GM13976 (cell line): Measurements from ENCODE around the gene SGSM1.

Source experiments
- DNase-seq: peaks from one replicate; pipeline ENCODE4 v3.0.0; 2012; ENCODE audit warnings: low spot score
- in situ Hi-C: fragments of 300-500 bp; cut with MboI; formaldehyde crosslinking; loops from one replicate; pipeline ENCODE4 v1.12.0; 2022; ENCODE audit warnings: low sequenced_read_pairs, mixed read lengths, inconsistent platforms; ENCODE audit not compliant: unreplicated experiment
- TF ChIP-seq, protein P1 (sequence below): IDR thresholded peaks from 2 replicates; pipeline ENCODE4 v1.5.1; 2012; ENCODE audit warnings: borderline replicate concordance, mild to moderate bottlenecking; ENCODE audit not compliant: insufficient read depth; ENCODE audit errors: extremely low read depth, missing control alignments, control extremely low read depth

Gene SGSM1, protein sequence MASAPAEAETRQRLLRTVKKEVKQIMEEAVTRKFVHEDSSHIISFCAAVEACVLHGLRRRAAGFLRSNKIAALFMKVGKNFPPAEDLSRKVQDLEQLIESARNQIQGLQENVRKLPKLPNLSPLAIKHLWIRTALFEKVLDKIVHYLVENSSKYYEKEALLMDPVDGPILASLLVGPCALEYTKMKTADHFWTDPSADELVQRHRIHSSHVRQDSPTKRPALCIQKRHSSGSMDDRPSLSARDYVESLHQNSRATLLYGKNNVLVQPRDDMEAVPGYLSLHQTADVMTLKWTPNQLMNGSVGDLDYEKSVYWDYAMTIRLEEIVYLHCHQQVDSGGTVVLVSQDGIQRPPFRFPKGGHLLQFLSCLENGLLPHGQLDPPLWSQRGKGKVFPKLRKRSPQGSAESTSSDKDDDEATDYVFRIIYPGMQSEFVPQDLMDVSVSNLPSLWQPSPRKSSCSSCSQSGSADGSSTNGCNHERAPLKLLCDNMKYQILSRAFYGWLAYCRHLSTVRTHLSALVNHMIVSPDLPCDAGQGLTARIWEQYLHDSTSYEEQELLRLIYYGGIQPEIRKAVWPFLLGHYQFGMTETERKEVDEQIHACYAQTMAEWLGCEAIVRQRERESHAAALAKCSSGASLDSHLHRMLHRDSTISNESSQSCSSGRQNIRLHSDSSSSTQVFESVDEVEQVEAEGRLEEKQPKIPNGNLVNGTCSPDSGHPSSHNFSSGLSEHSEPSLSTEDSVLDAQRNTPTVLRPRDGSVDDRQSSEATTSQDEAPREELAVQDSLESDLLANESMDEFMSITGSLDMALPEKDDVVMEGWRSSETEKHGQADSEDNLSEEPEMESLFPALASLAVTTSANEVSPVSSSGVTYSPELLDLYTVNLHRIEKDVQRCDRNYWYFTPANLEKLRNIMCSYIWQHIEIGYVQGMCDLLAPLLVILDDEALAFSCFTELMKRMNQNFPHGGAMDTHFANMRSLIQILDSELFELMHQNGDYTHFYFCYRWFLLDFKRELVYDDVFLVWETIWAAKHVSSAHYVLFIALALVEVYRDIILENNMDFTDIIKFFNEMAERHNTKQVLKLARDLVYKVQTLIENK

DNA sequence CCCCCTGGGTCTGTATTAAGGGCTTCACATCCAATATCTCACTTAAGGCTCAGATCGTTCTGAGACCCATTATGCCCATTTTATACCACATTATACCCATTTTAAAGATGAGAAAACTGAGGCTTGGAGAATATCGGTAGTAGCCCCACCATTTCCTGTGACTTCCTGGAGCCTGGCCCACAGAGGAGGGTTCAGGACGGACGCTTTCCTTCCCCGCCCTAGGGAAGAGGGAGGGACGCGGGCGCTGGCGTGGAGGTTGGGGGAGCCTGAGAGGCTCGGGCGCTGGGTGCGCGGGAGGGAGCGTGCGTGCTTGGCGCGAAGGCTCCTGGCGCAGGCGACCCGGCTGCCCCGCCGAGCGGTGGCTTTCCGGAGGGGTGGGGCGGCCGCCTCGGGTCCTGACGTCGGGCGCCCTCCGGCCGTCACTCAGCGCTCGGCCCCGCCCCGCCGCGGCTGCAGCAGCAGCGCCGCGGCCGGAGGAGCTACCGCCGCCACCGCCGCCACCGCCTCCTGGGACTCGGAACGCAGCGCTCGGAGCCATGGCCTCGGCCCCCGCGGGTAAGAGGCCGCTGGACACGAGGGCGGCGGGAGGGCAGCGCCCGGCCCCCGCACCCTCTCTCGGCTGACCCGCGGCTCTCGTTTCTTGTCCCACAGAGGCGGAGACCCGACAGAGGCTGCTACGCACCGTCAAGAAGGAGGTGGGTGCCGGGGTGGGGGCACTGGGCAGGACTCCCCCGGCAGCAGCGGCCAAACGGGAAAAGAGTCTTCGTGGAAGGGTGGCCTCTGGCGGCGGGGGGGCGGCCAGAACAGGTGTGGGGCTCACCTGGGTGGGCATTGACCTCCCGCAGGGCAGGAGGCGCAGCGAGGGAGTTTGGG is at the start of gene SGSM1:
SGSM1 (plus strand) TSS at position 422 of the 873 bp plus-strand sequence; CDS start at position 537, 115 bp downstream.
- DNase-seq: peak; percentile 91
- in situ Hi-C loops: no loop called here
- TF ChIP-seq, protein P1, sequence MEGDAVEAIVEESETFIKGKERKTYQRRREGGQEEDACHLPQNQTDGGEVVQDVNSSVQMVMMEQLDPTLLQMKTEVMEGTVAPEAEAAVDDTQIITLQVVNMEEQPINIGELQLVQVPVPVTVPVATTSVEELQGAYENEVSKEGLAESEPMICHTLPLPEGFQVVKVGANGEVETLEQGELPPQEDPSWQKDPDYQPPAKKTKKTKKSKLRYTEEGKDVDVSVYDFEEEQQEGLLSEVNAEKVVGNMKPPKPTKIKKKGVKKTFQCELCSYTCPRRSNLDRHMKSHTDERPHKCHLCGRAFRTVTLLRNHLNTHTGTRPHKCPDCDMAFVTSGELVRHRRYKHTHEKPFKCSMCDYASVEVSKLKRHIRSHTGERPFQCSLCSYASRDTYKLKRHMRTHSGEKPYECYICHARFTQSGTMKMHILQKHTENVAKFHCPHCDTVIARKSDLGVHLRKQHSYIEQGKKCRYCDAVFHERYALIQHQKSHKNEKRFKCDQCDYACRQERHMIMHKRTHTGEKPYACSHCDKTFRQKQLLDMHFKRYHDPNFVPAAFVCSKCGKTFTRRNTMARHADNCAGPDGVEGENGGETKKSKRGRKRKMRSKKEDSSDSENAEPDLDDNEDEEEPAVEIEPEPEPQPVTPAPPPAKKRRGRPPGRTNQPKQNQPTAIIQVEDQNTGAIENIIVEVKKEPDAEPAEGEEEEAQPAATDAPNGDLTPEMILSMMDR: no peak

DNA sequence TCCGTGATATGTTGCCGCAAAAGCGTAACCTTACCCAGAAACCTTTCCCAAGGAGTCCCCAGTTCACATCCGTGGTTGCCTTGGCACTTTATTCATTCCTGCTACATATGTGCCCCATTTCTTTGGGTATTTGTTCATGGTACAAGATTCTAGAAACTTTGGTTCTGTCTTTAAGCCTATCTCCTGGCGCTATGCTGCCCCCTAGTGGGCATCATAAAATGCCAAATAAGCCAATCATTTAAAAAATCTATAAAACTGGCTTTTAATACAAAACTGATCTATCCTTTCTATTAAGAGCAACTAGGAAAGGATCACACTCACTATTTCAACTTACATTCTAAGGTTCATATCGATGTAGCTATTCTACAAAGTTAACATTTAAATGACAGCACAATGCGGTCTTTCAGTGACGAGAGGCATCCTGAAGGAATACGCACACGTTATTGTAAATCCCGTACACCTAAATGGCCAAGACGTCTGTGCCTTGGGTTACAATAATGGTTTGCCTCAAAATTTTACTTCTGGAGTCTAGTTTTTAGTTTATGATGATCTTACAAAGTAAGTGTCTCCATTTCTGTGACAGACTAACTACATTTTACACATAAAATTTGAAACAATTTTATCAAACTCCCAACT is 47.7 kb upstream of the SGSM1 start:
- TF ChIP-seq, protein P1: peak; percentile 66
- in situ Hi-C loops: no loop called here
- DNase-seq: peak; percentile 56

DNA sequence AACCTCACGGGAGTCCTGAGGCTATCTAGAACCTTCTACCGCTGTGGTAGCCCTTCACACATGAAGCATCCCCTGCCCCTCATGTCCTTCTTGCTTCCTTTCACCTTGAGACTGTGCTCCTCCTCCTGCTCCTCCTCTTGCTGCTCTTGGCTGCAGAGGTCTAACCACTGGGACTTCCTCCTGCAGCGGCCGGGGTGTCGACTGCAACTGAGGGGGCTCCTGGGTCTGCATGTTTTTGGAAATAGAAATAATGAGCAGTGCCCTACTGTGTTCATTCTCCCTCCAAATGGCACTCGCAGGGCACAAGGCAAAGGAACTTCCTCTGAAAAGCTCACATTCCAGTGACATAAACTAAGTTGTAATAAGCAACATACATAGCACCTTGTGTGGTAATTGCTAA is 46.2 kb upstream of the SGSM1 start:
- DNase-seq: no peak
- in situ Hi-C loops: no loop called here
- TF ChIP-seq, protein P1: no peak

GRCh38 chr22:24760708-24761306 is 45.2 kb upstream of the SGSM1 start:
- TF ChIP-seq, protein P1: no peak
- in situ Hi-C loops: no loop called here

GRCh38 chr22:24761888-24762675 is 43.9 kb upstream of the SGSM1 start:
- DNase-seq: no peak
- TF ChIP-seq, protein P1: no peak
- in situ Hi-C loops: no loop called here

More at GRCh38 chr22:24760708-24761306, 45.2 kb upstream of the SGSM1 start:
- DNase-seq: no peak
